Small intestine (tissue), 7 donors: ENCODE measurements around the gene SNCAIP. TPM values are rescaled to one million over a fixed set of nuclear protein-coding genes. Genes with fewer than 3 reads are reported as not detected.

ENCODE experiments used
- DNase-seq, 2 donors: peaks; one replicate each; pipeline versions ENCODE4 v3.0.0 to v3.0.0-alpha.2; 2013
- FAIRE-seq: peaks from 2 replicates; lab custom pipeline; 2012; peaks lifted over from hg19 to GRCh38; lab: Jason Lieb, UNC
- H3K27ac ChIP-seq, 3 donors: one replicate each; pipeline ENCODE4 v1.5.1; 2013; ENCODE audit warnings: low read length in 2 of 3, mild to moderate bottlenecking in 2 of 3, control low read depth in 1 of 3, inconsistent platforms in 1 of 3, low read depth in 1 of 3, moderate library complexity in 1 of 3
- H3K27me3 ChIP-seq, 3 donors: one replicate each; pipeline ENCODE4 v1.6.1; 2013; ENCODE audit warnings: low read length in 3 of 3, inconsistent platforms in 1 of 3; ENCODE audit not compliant: control insufficient read depth in 3 of 3, insufficient read depth in 3 of 3
- H3K36me3 ChIP-seq, 3 donors: one replicate each; pipeline ENCODE4 v1.6.1; 2013; ENCODE audit warnings: low read length in 3 of 3, inconsistent platforms in 1 of 3, low read depth in 1 of 3, mild to moderate bottlenecking in 1 of 3, moderate library complexity in 1 of 3; ENCODE audit not compliant: control insufficient read depth in 3 of 3, insufficient read depth in 2 of 3
- H3K4me1 ChIP-seq, 3 donors: one replicate each; pipeline ENCODE4 v1.6.1; 2013; ENCODE audit warnings: low read length in 2 of 3, inconsistent platforms in 1 of 3, low read depth in 1 of 3, mild to moderate bottlenecking in 1 of 3, moderate library complexity in 1 of 3; ENCODE audit not compliant: control insufficient read depth in 3 of 3, insufficient read depth in 2 of 3
- H3K4me3 ChIP-seq, 3 donors: one replicate each; pipeline ENCODE4 v1.5.1; 2013; ENCODE audit warnings: low read length in 3 of 3, control low read depth in 1 of 3, inconsistent platforms in 1 of 3, low read depth in 1 of 3, mild to moderate bottlenecking in 1 of 3, moderate library complexity in 1 of 3
- H3K9me3 ChIP-seq, 2 donors: one replicate each; pipeline ENCODE4 v1.6.1; 2013; ENCODE audit warnings: low read depth in 1 of 2, low read length in 1 of 2; ENCODE audit not compliant: control insufficient read depth in 2 of 2, insufficient read depth in 1 of 2
- WGBS, 3 donors: extraction: QIAGEN DNeasy Blood & Tissue Kit; methylation state at CpG; one replicate each; pipeline ENCODE4 v1.1.7; 2013; 5-methylcytosine and 5-hydroxymethylcytosine counted together
- polyA plus RNA-seq, 4 donors: library from polyadenylated mRNA; stranded (reverse) in 3 of 4; unstranded in 1 of 4; fragments of 200-250 nt in 3 of 4; fragments of 120-200 nt in 1 of 4; gene quantifications; one replicate each; pipeline versions ENCODE4 v1.2.1 to v1.2.3, GENCODE V29; 2013
- donor health status: healthy with polysubstance abuse.
- donor health status: control.
- donor health status: control.
- donor health status: Bipolar disorder and iron deficiency.
- donor health status: healthy.

The SNCAIP gene
- polyA plus RNA-seq, 4 donors: 0.54 to 5.3 (median 1.1) TPM; not detected in 1

GRCh38 chr5:122385808-122386207 is 73.8 kb downstream of the SNCAIP start:
- no peak overlapping the region for H3K4me3 ChIP-seq
- H3K27me3 ChIP-seq: peaks cover 0 to 2% (median 0%) of the 10 kb centered on the region in 3 donors
- H3K9me3 ChIP-seq: no peaks in the 10 kb centered on the region
- no peak overlapping the region for H3K27ac ChIP-seq
- H3K4me1 ChIP-seq: no peaks in the 10 kb centered on the region
- FAIRE-seq (no peak), DNase-seq (no peak)
- 76 to 86% (median 84%) methylated on average over 3 of the region's 3 CpGs for WGBS, 3 donors
- H3K36me3 ChIP-seq: no peaks in the 10 kb centered on the region

GRCh38 chr5:122390154-122390553 is 78.1 kb downstream of the SNCAIP start:
- WGBS, 3 donors: 83 to 91% (median 83%) methylated on average over 7 of the region's 7 CpGs
- DNase-seq: no peak
- Histone ChIP-seq H3K4me1 (no peaks in the 10 kb centered on the region), H3K4me3 (no peak overlapping the region), H3K36me3 (no peaks in the 10 kb centered on the region), H3K27me3 (peaks cover 0 to 2% (median 0%) of the 10 kb centered on the region in 3 donors), H3K9me3 (no peaks in the 10 kb centered on the region), H3K27ac (no peak overlapping the region)
- no peak for FAIRE-seq

GRCh38 chr5:122390694-122391093 is 78.7 kb downstream of the SNCAIP start:
- H3K9me3 ChIP-seq: no peaks in the 10 kb centered on the region
- FAIRE-seq (no peak), DNase-seq (no peak)
- no peaks in the 10 kb centered on the region for H3K4me1 ChIP-seq
- H3K27ac ChIP-seq: no peak overlapping the region
- peaks cover 0 to 2% (median 0%) of the 10 kb centered on the region in 3 donors for H3K27me3 ChIP-seq
- H3K4me3 ChIP-seq: no peak overlapping the region
- WGBS, 3 donors: 84 to 88% (median 85%) methylated on average over 3 of the region's 3 CpGs
- H3K36me3 ChIP-seq: no peaks in the 10 kb centered on the region

GRCh38 chr5:122391621-122392020 is 79.6 kb downstream of the SNCAIP start:
- Histone ChIP-seq H3K27me3 (no peaks in the 10 kb centered on the region), H3K9me3 (no peaks in the 10 kb centered on the region), H3K4me1 (no peaks in the 10 kb centered on the region), H3K36me3 (no peaks in the 10 kb centered on the region), H3K27ac (no peak overlapping the region), H3K4me3 (no peak overlapping the region)
- FAIRE-seq (no peak), DNase-seq (no peak)
- WGBS, 3 donors: 73 to 83% (median 82%) methylated on average over 3 of the region's 3 CpGs

GRCh38 chr5:122392224-122392623 is 80.2 kb downstream of the SNCAIP start:
- no peaks in the 10 kb centered on the region for H3K27me3 ChIP-seq
- 79 to 87% (median 80%) methylated on average over 2 of the region's 2 CpGs for WGBS, 3 donors
- FAIRE-seq (no peak), DNase-seq (no peak)
- no peaks in the 10 kb centered on the region for H3K9me3 ChIP-seq
- H3K4me3 ChIP-seq: no peak overlapping the region
- no peak overlapping the region for H3K27ac ChIP-seq
- H3K36me3 ChIP-seq: no peaks in the 10 kb centered on the region
- no peaks in the 10 kb centered on the region for H3K4me1 ChIP-seq

- 41 to 47% (median 45%) methylated on average over 2 of the region's 2 CpGs for WGBS, 3 donors
- Histone ChIP-seq H3K36me3 (no peaks in the 10 kb centered on the region), H3K27ac (no peak overlapping the region), H3K4me3 (no peak overlapping the region), H3K9me3 (no peaks in the 10 kb centered on the region), H3K4me1 (no peaks in the 10 kb centered on the region), H3K27me3 (no peaks in the 10 kb centered on the region)
- DNase-seq (no peak), FAIRE-seq (no peak)
Observed at GRCh38 chr5:122392824-122393223, 80.8 kb downstream of the SNCAIP start.

- Histone ChIP-seq H3K4me1 (no peaks in the 10 kb centered on the region), H3K27ac (no peak overlapping the region), H3K36me3 (no peaks in the 10 kb centered on the region), H3K9me3 (no peaks in the 10 kb centered on the region), H3K4me3 (no peak overlapping the region), H3K27me3 (no peaks in the 10 kb centered on the region)
- no peak for DNase-seq
- no peak for FAIRE-seq
- 69 to 75% (median 74%) methylated on average over 6 of the region's 6 CpGs for WGBS, 3 donors
Observed at GRCh38 chr5:122394284-122394930, 82.4 kb downstream of the SNCAIP start.

GRCh38 chr5:122398016-122398415 is 86.0 kb downstream of the SNCAIP start:
- WGBS, 3 donors: 65 to 79% (median 66%) methylated on average over 2 of the region's 2 CpGs
- H3K27ac ChIP-seq: no peak overlapping the region
- H3K9me3 ChIP-seq: no peaks in the 10 kb centered on the region
- no peaks in the 10 kb centered on the region for H3K4me1 ChIP-seq
- no peak overlapping the region for H3K4me3 ChIP-seq
- DNase-seq: no peak
- FAIRE-seq: no peak
- no peaks in the 10 kb centered on the region for H3K27me3 ChIP-seq
- no peaks in the 10 kb centered on the region for H3K36me3 ChIP-seq

- FAIRE-seq: no peak
- H3K9me3 ChIP-seq: no peaks in the 10 kb centered on the region
- DNase-seq: no peak
- WGBS, 3 donors: 63 to 86% (median 77%) methylated on average over 1 of the region's 1 CpG
- no peak overlapping the region for H3K4me3 ChIP-seq
- H3K4me1 ChIP-seq: no peaks in the 10 kb centered on the region
- H3K27me3 ChIP-seq: no peaks in the 10 kb centered on the region
- no peaks in the 10 kb centered on the region for H3K36me3 ChIP-seq
- no peak overlapping the region for H3K27ac ChIP-seq
Observed at GRCh38 chr5:122400341-122400740, 88.3 kb downstream of the SNCAIP start.
